Measurements from ENCODE around the gene APOBEC2.
"Not testable (repeated sequence)": the region's sequence is repeated elsewhere in the genome, so short reads cannot be mapped to it uniquely, and the experiment has no call there.

The APOBEC2 gene

GRCh38 chr6:41053041-41053440 is at the start of gene APOBEC2:
APOBEC2 (plus strand) TSS chr6:41053202; CDS start chr6:41053348, 146 bp downstream.
- H3K4me3 ChIP-seq (replicated peaks; ENCODE audit: low read depth, low read length), result no peak within 1 kb of the TSS
- no peak for DNase-seq (ENCODE audit: low read depth)

GRCh38 chr6:41006217-41006616 is 46.8 kb upstream of the APOBEC2 start:
- H3K4me3 ChIP-seq (replicated peaks; ENCODE audit: low read depth, low read length), result not testable (repeated sequence)
- DNase-seq (ENCODE audit: low read depth), result peak; percentile 73
- peak; percentile 57 for TF ChIP-seq CTCF (IDR thresholded peaks at IDR 0.05; ENCODE audit: low read length, missing control alignments)

More at GRCh38 chr6:41053041-41053440, at the start of gene APOBEC2:
- TF ChIP-seq CTCF (IDR thresholded peaks at IDR 0.05; ENCODE audit: low read length, missing control alignments), result no peak

- not testable (repeated sequence) for DNase-seq (ENCODE audit: low read depth)
Measured at GRCh38 chr6:41006980-41007379, 46.0 kb upstream of the APOBEC2 start.

GRCh38 chr6:41008011-41008410 is 45.0 kb upstream of the APOBEC2 start:
- no peak overlapping the region for H3K4me3 ChIP-seq (replicated peaks; ENCODE audit: low read depth, low read length)
- TF ChIP-seq CTCF (IDR thresholded peaks at IDR 0.05; ENCODE audit: low read length, missing control alignments), result no peak
- no peak for DNase-seq (ENCODE audit: low read depth)

More at GRCh38 chr6:41006980-41007379, 46.0 kb upstream of the APOBEC2 start:
- not testable (repeated sequence) for H3K4me3 ChIP-seq (replicated peaks; ENCODE audit: low read depth, low read length)

- H3K4me3 ChIP-seq (replicated peaks; ENCODE audit: low read depth, low read length), result no peak overlapping the region
- TF ChIP-seq CTCF (IDR thresholded peaks at IDR 0.05; ENCODE audit: low read length, missing control alignments), result no peak
- no peak for DNase-seq (ENCODE audit: low read depth)
Measured at GRCh38 chr6:41009669-41010068, 43.3 kb upstream of the APOBEC2 start.

GRCh38 chr6:41011673-41012072 is 41.3 kb upstream of the APOBEC2 start:
- TF ChIP-seq CTCF (IDR thresholded peaks at IDR 0.05; ENCODE audit: low read length, missing control alignments), result no peak
- no peak overlapping the region for H3K4me3 ChIP-seq (replicated peaks; ENCODE audit: low read depth, low read length)
- DNase-seq (ENCODE audit: low read depth), result no peak

GRCh38 chr6:41013466-41014153 is 39.4 kb upstream of the APOBEC2 start:
- H3K4me3 ChIP-seq (replicated peaks; ENCODE audit: low read depth, low read length), result no peak overlapping the region
- no peak for TF ChIP-seq CTCF (IDR thresholded peaks at IDR 0.05; ENCODE audit: low read length, missing control alignments)
- no peak for DNase-seq (ENCODE audit: low read depth)
